Sigmoid colon (tissue), 7 donors: Measurements from ENCODE around the gene HAS3. TPM values are rescaled to one million over a fixed set of nuclear protein-coding genes. Genes with fewer than 3 reads are reported as not detected.

ENCODE experiments used
- DNase-seq: peaks from one replicate; pipeline ENCODE4 v3.0.0-alpha.2; 2019
- H3K27ac ChIP-seq, 4 donors: fragments of 200-600 bp; sonication (generic); one replicate each; pipeline ENCODE4 v1.5.1; 2016 to 2019; ENCODE audit warnings: mild to moderate bottlenecking in 1 of 4
- H3K27me3 ChIP-seq, 3 donors: fragments of 200-600 bp; sonication (generic); one replicate each; pipeline ENCODE4 v1.5.1; 2019; ENCODE audit warnings: mild to moderate bottlenecking in 1 of 3
- H3K36me3 ChIP-seq, 4 donors: fragments of 200-600 bp; sonication (generic); one replicate each; pipeline ENCODE4 v1.5.1; 2016 to 2019
- H3K4me1 ChIP-seq, 4 donors: fragments of 200-600 bp; sonication (generic); one replicate each; pipeline ENCODE4 v1.5.1; 2017 to 2019
- H3K4me3 ChIP-seq, 4 donors: fragments of 200-600 bp; sonication (generic); one replicate each; pipeline ENCODE4 v1.5.1; 2017 to 2019; ENCODE audit warnings: mild to moderate bottlenecking in 2 of 4, moderate library complexity in 1 of 4
- H3K9me3 ChIP-seq, 4 donors: fragments of 200-600 bp in 3 of 4; sonication (generic) in 3 of 4; one replicate each; pipeline versions ENCODE4 v1.5.1 to v1.6.1; 2013 to 2019
- CTCF ChIP-seq, 4 experiments: fragments of 450-650 bp in 3 of 4; fragments of 200-600 bp in 1 of 4; IDR thresholded peaks; one replicate each; pipeline ENCODE4 v1.5.1; 2016 to 2019; ENCODE audit warnings: antibody characterized with exemption in 4 of 4, mild to moderate bottlenecking in 3 of 4, moderate library complexity in 2 of 4
- EP300 ChIP-seq, 4 donors: sonication (generic); formaldehyde crosslinking; IDR thresholded peaks; one replicate each; pipeline ENCODE4 v1.6.1; 2017; ENCODE audit warnings: antibody characterized with exemption in 4 of 4
- POLR2A ChIP-seq, 2 donors: fragments of 450-650 bp; IDR thresholded peaks; one replicate each; pipeline ENCODE4 v1.6.1; 2016; ENCODE audit warnings: antibody characterized with exemption in 2 of 2, mild to moderate bottlenecking in 2 of 2, moderate library complexity in 2 of 2
- POLR2AphosphoS5 ChIP-seq, 4 donors: sonication (generic); formaldehyde crosslinking; IDR thresholded peaks; one replicate each; pipeline ENCODE4 v1.6.1; 2017; ENCODE audit warnings: antibody characterized with exemption in 4 of 4
- WGBS, 2 donors: extraction: QIAGEN DNeasy Blood & Tissue Kit; methylation state at CpG; one replicate each; pipeline ENCODE4 v1.1.7; 2013; 5-methylcytosine and 5-hydroxymethylcytosine counted together
- intact Hi-C: fragments of 100-400 bp; cut with DNase I; formaldehyde crosslinking; loops from one replicate; pipeline ENCODE4 v1.15.1; 2023
- polyA plus RNA-seq, 3 donors: library from polyadenylated mRNA; stranded (reverse); fragments of 200-250 nt; gene quantifications; one replicate each; pipeline ENCODE4 v1.2.3, GENCODE V29; 2013
- total RNA-seq, 4 donors: library from RNA; depleted of rRNA; stranded (reverse); fragments of >200 nt; gene quantifications; one replicate each; pipeline ENCODE4 v1.1.0, GENCODE V29; 2016
- donor health status: healthy with polysubstance abuse.
- donor health status: Bipolar disorder and iron deficiency.
- donor health status: healthy.

The HAS3 gene
- total and polyA plus RNA-seq, 7 donors = 0.36 to 5.8 (median 0.83) TPM

GRCh38 chr16:69130461-69130860 is 25.0 kb downstream of the HAS3 start:
- intact Hi-C loops = loop anchor here (5.0 kb wide), 2 partner anchors 283 to 603 kb away; no protein-coding TSS in a partner anchor
- Histone ChIP-seq H3K9me3 (no peaks in the 10 kb centered on the region), H3K4me3 (no peak overlapping the region), H3K27me3 (no peaks in the 10 kb centered on the region), H3K4me1 (peaks cover 0 to 39% (median 24%) of the 10 kb centered on the region in 4 donors), H3K27ac (peak overlapping the region in 3 of 4 donors; percentile 90 to 96 (median 90)), H3K36me3 (no peaks in the 10 kb centered on the region)
- 76 to 79% methylated on average over 6 of the region's 6 CpGs for WGBS, 2 donors
- no peak for TF ChIP-seq POLR2AphosphoS5 (IDR thresholded peaks at IDR 0.05)
- TF ChIP-seq CTCF (IDR thresholded peaks at IDR 0.05) = no peak
- no peak for TF ChIP-seq POLR2A (IDR thresholded peaks at IDR 0.05)
- no peak for TF ChIP-seq EP300 (IDR thresholded peaks at IDR 0.05)
- DNase-seq = no peak

- Histone ChIP-seq H3K4me3 (peak overlapping the region; percentile 82 to 98 (median 88)), H3K4me1 (peaks cover 0 to 39% (median 24%) of the 10 kb centered on the region in 4 donors), H3K9me3 (no peaks in the 10 kb centered on the region), H3K27ac (peak overlapping the region; percentile 89 to 96 (median 90)), H3K36me3 (no peaks in the 10 kb centered on the region), H3K27me3 (no peaks in the 10 kb centered on the region)
- no peak for DNase-seq
- TF ChIP-seq CTCF (IDR thresholded peaks at IDR 0.05) = no peak
- TF ChIP-seq EP300 (IDR thresholded peaks at IDR 0.05) = no peak
- no peak for TF ChIP-seq POLR2AphosphoS5 (IDR thresholded peaks at IDR 0.05)
- no peak for TF ChIP-seq POLR2A (IDR thresholded peaks at IDR 0.05)
- WGBS, 2 donors = 3 to 5% methylated on average over 15 of the region's 15 CpGs
- intact Hi-C loops = loop anchor here (5.0 kb wide), 2 partner anchors 284 to 604 kb away; no protein-coding TSS in a partner anchor
Observed at GRCh38 chr16:69131167-69131838, 25.9 kb downstream of the HAS3 start.

- Histone ChIP-seq H3K27me3 (no peaks in the 10 kb centered on the region), H3K4me1 (peaks cover 0 to 39% (median 24%) of the 10 kb centered on the region in 4 donors), H3K36me3 (peaks cover 0 to 5% (median 0%) of the 10 kb centered on the region in 4 donors), H3K27ac (peak overlapping the region; percentile 89 to 96 (median 90)), H3K9me3 (no peaks in the 10 kb centered on the region), H3K4me3 (peak overlapping the region; percentile 82 to 98 (median 88))
- DNase-seq = peak; percentile 90
- no peak for TF ChIP-seq POLR2AphosphoS5 (IDR thresholded peaks at IDR 0.05)
- no peak for TF ChIP-seq POLR2A (IDR thresholded peaks at IDR 0.05)
- no peak for TF ChIP-seq CTCF (IDR thresholded peaks at IDR 0.05)
- no peak for TF ChIP-seq EP300 (IDR thresholded peaks at IDR 0.05)
- intact Hi-C loops = loop anchor here (5.0 kb wide), 2 partner anchors 285 to 605 kb away; no protein-coding TSS in a partner anchor
- WGBS, 2 donors = 1 to 2% methylated on average over 53 of the region's 53 CpGs
Observed at GRCh38 chr16:69131839-69132423, 26.5 kb downstream of the HAS3 start.

DNA sequence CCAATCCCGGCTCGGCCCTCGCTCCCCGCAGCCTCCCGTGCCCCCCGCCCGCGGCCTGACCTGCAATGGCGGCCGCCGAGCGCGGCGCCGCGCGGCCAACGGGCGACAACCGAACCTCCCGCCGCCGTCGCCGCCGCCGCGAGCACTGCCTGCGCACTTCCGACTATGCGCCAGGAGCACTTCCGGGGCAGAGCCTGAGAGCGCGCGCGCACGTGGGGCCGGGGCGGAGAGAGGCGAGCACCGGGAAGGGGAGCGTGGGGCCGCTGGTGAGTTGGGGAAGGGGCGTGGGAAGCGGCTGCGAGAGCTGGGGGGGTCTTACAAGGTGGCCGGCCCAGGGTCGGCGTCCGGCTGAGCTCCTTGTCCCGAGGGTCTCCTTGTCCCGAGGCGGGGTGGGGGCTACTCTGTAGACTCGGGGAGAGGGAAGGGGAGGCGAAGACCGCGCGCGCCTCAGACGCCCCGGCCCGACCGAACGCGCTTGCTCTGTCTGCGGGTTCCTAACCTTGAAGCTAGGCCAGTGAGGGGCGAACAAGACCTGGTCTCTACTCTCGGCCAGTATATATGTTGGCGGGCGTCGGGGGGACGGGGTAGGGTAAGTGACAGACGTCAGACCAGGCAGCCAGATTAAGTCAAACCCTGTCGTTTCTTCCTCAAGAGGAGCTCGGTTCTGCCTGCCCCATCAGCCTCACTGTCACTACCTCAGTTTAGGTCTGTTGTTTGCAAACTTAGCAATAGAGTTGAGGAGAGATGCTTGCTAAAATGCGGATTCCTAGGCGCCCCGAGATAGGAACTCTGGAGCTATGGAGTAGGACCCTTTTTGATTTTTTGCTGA is 27.2 kb downstream of the HAS3 start, which contains the start of the genes CHTF8 and UTP4:
Gene CHTF8, minus strand, starts transcription at position 165 of the 829 bp plus-strand sequence. CDS start 11,130 bp downstream, outside the sequence.
Gene UTP4, plus strand, starts transcription at position 226 of the 829 bp plus-strand sequence. CDS start 811 bp downstream, outside the sequence.
- DNase-seq = peak; percentile 93
- Histone ChIP-seq H3K9me3 (no peaks in the 10 kb centered on the region), H3K4me3 (peak within 1 kb of the TSS; percentile 82 to 98 (median 88)), H3K4me1 (peaks cover 0 to 39% (median 24%) of the 10 kb centered on the region in 4 donors), H3K27me3 (no peaks in the 10 kb centered on the region), H3K36me3 (peaks cover 0 to 12% (median 0%) of the 10 kb centered on the region in 4 donors), H3K27ac (peak within 1 kb of the TSS; percentile 89 to 96 (median 90))
- WGBS, 2 donors = 1% methylated on average over 78 of the region's 78 CpGs
- intact Hi-C loops = loop anchor here (5.0 kb wide), 2 partner anchors 285 to 605 kb away; no protein-coding TSS in a partner anchor
- no peak for TF ChIP-seq CTCF (IDR thresholded peaks at IDR 0.05)
- TF ChIP-seq POLR2AphosphoS5 (IDR thresholded peaks at IDR 0.05) = peak; percentile 96 to 99 (median 97)
- peak; percentile 47 to 61 for TF ChIP-seq POLR2A (IDR thresholded peaks at IDR 0.05)
